ENCODE results near the gene KIF2C.
"Not testable (repeated sequence)": the region's sequence is repeated elsewhere in the genome, so short reads cannot be mapped to it uniquely, and the experiment has no call there.

Gene KIF2C

DNA sequence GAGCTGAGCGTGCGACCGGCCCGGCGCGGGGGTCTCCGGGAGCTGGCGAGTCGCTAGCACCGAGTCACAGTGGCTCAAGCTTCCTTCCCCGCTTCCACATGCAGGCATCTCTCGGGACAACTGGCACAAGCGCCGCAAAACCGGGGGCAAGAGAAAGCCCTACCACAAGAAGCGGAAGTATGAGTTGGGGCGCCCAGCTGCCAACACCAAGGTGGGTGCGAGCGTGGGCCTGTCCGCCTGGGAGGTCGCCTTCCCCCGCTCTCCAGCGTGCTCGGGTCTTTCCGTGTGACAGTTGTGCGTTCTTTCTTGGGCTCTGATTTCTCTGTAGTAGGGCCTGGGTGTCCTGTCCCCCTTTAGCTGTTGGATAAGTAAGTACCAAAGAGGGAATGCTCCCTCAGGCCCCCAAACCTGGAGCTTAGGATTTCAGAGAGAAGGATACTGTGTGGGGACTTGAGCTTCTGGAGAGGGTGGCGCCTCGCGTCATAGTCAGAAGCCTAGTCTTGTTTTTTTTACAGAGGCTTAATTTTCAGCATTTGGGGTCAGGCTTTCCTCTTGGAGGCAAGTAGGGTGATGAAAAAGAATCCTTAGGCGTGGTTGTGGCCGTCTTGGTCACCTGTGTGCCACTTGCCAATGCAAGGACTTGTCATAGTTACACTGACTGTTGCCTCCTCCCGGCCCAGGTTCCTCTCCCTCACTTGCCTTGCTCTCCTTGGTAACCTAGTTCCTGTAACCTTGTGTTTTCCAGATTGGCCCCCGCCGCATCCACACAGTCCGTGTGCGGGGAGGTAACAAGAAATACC is 36.5 kb downstream of the KIF2C start:
- DNase-seq: peak in 4 of 6 experiments; percentile 41 to 58 (median 49)

GRCh38 chr1:44776730-44777068 is 37.1 kb downstream of the KIF2C start:
- no peak for DNase-seq

DNA sequence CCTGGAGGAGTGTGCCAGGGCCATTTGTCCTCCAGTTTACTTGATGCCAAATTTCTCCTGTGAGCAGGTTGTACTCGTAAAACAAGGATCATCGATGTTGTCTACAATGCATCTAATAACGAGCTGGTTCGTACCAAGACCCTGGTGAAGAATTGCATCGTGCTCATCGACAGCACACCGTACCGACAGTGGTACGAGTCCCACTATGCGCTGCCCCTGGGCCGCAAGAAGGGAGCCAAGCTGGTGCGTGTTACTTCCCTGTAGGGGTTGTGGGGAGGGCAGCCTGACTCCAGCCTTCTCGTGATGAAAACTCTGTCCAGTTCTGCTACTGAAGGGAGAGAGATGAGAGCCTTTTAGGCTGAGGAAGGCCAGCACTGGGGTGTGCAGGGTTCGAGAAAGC is 37.9 kb downstream of the KIF2C start:
- DNase-seq: no peak

DNA sequence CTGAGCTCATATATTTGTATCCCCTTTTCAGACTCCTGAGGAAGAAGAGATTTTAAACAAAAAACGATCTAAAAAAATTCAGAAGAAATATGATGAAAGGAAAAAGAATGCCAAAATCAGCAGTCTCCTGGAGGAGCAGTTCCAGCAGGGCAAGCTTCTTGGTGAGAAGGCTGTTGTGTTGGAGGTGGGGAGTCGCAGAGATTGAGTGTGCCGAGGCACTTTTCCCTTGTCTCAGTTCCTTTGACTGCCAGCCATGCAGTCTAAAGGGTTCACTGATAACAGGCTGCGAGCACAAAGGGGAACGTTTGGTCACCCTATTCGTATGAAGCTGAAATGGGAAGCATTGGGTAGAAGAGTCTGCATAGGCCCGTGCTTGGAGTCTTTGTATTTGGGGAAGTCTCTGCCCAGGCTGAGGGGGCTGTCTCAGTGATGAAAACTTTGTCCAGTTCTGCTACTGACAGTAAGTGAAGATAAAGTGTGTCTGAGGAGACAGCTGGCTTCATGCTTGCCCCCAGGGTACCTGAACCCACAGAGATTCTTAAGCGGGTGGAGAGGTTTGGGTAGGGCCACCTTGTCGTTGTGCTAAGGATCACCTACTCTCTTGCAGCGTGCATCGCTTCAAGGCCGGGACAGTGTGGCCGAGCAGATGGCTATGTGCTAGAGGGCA is 38.5 kb downstream of the KIF2C start:
- DNase-seq: no peak

DNA sequence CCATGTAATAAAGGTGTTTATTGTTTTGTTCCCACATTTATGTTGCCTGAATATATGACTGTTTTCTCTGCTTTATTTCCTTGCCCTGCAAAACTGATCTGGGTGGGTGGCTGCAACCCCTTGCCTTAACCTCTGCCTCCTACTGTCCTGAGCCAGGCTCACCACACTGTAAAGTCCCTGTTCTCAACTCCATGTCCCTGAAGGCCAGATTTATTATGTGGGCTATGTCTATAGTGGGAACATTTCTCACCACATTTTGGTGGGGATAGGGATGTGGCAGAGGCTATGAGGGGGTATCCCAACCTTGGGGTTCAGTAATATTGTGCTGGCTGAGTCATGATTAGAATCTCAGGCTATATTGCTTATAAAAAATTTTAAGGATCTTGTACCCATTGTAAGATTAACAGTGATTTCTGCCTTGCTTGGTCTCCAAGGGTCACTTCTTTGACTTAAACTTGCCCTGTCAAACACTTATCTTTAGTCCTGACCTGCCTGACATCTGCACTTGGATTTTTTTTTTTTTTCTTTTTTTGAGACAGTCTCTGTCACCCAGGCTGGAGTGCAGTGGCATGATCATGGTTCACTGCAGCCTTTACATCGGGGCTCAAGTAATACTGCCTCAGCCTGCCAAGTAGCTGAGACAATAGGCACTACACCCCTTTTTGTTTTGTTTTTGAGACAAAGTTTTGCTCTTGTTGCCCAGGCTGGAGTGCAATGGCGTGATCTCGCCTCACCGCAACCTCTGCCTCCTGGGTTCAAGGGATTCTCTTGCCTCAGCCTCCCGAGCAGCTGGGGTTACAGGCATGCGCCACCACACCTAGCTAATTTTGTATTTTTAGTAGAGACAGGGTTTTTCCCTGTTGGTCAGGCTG is 39.3 kb downstream of the KIF2C start:
- no peak for DNase-seq

DNA sequence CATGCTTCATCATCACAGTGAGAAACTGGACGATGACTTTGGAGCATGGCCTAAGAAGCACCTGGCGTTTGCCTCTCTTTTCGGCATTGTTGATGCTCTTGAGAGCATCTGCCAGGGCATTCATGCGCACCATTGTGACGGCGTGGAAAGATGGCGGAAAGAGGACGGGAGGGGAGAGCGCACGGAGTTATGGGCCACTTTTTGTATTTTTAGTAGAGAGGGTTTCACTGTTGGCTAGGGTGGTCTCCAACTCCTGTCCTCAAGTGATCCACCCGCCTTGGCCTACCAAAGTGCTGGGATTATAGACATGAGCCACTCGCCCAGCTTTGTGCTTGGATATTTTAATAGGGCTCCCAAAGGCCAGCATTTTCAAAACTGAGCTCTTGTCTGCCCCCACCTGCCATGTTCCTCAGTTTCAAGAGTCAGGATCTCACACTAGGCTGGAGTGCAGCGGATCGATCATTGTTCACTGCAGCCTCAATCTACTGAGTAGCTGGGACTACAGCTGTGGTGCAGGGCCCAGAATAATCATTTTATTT is 41.0 kb downstream of the KIF2C start:
- DNase-seq: no peak

GRCh38 chr1:44783697-44784093 is 44.1 kb downstream of the KIF2C start:
- DNase-seq: no peak

DNA sequence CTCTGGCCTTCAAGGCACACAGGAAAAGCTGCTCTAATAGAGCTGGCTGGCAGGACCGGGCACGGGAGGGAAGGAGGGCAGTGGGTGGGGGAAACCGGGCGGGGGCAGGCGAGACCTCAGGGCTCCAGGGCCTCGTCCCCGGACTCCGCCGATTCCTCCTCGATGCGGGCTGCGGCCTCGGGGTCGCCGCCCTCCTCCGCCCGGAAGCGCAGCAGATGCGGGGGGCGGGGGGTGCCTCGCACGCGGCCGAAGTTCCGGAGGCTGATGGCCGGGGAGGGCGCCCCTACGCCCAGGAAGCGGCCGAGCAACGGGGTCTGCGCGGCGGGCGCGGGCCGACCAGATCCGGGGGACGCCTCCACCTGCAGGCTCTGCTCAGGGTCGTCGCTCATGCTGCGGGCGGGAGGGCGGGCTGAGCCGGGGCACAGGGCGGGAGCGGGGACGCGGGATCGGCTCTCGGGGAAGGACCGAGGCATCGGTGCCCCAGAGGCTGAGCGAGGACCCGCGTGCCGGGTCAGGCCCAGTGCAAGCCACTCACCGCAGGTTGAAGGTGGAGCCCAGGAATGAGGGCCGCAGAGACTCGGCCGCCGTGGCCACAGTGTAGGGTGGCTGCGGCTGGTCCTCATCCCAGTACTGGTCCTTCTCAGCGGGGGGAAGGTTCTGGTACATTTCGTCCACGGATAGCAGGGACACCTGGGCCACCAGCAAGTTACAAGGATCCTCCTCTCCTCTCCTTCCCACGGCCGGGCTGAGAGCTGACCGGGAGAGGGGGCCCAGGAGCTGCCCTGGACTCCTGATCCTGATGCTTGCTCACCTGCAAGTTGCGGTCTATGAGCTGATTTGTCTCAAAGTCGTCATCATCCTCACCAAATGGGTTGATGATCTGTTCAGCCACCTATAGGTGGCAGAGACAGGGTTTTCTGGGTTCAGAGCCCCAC is 44.7 kb downstream of the KIF2C start:
- peak in 3 of 6 experiments; percentile 31 to 33 (median 32) for DNase-seq

DNA sequence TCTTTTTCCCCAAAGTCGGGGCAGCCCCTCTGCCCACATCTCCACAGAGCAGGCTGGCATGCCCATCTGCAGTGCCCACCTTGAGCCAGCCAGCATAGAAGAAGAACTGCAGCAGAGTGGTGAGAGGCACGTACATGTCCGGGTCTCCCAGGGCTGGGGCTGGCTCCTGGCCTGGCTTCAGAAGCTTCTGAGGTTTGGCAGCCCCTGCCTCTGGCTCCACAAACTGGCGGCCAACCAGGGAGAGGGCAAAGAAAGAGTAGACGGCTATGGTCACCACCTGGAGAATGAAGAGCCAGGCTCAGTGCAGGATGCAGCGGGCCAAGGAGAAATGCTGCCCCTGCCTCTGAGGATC is 45.4 kb downstream of the KIF2C start:
- DNase-seq: no peak

DNA sequence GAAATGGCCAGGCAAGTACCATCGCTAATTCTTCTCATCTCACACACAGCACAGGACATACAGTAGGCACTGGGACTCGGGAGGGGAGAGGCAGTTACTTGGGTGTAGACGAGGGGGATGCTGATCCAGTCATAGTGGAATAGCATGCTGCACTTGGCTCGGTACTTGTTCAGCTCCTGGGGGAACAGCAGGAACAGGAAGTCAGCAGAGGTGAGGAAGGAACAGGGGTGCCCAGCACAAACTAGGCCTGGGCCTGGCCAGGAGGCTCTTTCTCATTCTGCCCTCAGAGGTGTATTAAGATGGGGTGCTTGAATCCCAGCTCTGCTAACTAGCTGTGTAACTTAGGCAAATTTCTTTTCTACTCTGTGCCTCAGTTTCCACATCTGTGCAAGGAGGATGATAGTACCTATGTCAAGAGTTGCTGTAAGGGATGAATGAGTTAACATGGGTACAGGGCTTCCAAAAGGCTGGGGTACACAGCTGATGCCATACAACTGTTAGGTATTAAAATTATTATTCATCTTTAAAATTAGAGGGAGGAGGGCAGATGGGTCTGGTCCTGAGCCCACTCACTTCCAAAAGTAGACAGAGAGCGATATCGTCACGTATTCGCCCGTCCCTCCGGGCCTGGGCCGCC is 46.0 kb downstream of the KIF2C start:
- DNase-seq: no peak

- DNase-seq: peak; percentile 57 to 84 (median 75)
Measured at GRCh38 chr1:44786138-44786840, 46.7 kb downstream of the KIF2C start.

DNA sequence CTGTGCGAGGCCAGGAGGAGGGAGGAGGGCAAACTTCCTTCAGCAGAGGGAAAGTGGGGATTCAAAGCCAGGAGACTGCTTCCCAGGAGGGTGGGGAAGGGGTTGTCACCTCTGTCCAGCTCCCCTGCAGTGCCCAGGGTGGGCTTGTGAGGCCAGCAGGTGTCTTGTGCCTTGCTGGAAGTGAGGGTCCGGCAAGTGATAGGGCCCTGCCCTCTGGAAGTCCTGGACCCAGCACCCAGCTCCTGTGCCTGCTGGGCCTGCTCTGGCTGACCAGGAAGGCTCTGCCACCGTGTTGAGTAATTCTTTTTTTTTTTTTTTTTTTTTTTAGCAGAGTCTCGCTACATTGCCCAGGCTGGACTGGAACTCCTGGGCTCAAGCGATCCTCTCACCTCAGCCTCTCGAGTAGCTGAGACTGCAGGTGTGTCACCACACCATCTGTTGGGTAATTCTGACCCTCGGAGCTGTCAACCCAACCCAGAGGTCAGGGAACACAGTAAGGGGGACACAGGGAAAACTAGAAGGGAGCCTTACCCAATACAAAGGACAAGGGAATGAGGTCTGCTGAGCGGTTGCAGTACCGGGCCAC is 47.3 kb downstream of the KIF2C start:
- DNase-seq: no peak

DNA sequence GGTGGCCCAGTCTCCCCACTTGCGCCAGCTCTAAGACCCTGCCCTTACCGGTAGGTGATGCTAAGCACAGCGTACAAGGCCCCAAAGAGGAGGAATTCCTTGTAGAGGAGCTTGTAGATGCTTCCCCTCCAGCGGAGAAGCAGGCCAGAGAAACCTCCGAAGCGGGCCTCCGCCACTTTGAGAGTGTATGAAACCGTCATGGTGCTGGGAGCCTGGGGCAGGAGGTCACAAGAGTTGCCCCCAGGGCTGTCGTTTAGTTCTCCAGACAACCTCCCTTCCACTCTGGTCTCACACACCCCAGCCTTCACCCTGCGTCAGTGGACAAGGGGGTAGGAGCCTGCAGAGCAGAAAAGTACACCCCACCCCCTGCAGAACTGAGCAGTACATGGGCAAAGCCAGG is 47.9 kb downstream of the KIF2C start:
- DNase-seq: no peak

- no peak for DNase-seq
Measured at GRCh38 chr1:44788120-44788860, 48.7 kb downstream of the KIF2C start, which contains the start of gene BEST4. TSS of gene BEST4 (minus strand) at chr1:44788170. CDS start at chr1:44787705, 465 bp downstream.

DNA sequence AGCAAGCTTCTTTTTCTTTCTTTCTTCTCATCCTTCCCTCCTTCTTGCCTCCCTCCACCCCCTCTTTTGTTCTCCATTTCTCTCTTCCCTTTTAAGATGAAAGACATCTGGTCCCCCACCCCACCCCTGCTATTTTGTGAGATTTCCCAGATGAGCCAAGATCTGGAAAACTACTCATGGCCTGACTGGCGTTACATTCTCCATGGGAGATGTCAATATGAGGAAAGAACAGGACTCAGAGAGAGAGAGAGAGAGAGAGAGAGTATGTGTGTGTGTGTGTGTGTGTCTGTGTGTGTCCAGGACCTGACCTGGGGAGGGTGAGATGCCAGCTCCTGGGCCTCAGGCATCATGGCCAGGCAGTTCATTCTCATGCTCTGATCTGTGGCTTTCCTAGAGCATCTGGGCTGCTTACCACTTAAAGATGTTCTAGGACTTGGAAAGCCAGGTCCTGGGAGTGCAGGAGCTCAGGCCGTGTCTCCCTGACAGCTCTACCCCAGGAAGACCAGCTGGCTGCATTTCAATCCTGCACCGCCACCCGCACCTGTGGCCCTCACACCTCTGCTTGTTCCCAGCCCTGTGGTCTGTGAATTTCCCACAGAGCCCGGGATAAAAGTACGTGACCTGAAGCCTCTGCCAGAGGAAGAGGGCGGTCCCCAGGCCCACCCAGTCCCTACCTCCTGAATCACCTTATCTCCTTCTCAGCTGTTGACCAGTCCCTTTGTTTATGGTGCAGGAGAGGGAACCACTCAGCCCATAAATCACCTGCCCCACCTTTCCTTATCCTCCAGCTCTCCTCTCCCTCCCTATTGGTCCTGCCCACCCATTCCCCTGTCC is 51.5 kb downstream of the KIF2C start:
- no peak for DNase-seq

DNA sequence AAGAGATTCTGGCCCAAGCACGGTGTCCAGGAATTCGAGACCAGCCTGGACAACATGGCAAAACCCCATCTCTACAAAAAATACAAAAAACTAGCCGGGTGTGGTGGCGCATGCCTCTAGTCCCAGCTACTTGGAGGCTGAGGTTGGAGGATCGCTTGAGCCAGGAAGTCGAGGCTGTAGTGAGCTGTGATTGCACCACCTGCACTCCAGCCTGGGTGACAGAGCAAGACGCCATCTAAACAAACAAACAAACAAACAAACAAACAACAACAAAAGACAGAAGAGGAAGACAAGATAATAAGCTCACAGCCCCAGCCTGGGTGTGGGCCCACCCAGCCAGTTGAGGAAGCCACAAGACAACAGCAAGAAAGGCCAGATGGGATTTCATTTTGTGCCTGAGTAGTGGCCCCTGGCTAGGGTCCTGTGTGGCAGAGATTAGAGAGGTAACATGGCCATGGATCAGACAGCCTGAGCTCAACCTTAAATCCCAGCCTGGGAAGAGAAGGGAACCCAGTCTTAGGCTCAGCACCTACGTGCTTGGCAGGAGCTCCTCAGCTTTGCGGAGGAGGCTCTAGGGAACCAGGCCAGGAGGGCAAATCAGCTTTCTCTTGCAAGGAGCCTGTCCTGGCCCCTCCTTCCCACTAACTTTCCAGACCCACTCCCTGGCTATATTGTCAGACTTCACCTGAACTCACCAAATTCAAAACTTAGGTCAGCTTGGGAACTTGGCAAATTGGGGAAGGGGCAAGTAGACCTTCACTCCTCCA is 53.3 kb downstream of the KIF2C start:
- DNase-seq: no peak

GRCh38 chr1:44797886-44798285 is 58.2 kb downstream of the KIF2C start:
- not testable (repeated sequence) for DNase-seq

Measured in stimulated activated naive CD4-positive, alpha-beta T cell (primary cell).